ENCODE measurements around the gene DTNB. TPM values are rescaled to one million over a fixed set of nuclear protein-coding genes. Genes with fewer than 3 reads are reported as not detected.

Gene DTNB
- polyA plus RNA-seq, 1 donor from 2014 or later: 22.5 TPM

DNA sequence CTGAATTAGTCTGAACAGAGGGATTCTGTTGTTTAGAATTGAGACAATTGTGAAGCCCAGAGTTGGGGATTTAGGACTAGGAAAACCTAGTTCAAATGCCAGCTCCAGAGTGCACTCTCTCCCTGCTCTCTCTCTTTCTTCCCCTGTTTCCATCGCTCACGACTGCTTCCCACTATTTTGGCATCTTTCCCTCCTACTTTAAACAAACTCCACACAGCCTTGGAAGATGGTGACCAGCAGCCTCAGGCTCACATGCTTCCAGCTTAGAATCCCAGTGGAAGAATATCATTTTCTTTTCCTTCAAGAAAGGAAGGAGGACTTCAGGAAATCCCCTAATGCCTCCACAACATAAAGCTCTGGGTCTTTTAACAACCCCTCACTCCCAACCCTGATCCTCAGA is 325.5 kb downstream of the DTNB start:
- H3K4me3 ChIP-seq (ENCODE audit: low read length): no peak overlapping the region
- no peak overlapping the region for H3K27ac ChIP-seq (ENCODE audit: low read length)
- H3K4me2 ChIP-seq (ENCODE audit: low read length): no peak overlapping the region
- H3K27me3 ChIP-seq (ENCODE audit: insufficient read depth, low read depth, low read length): no peaks in the 10 kb centered on the region
- H2AFZ ChIP-seq (ENCODE audit: low read depth, low read length): no peak overlapping the region
- H3K79me2 ChIP-seq (replicated peaks; ENCODE audit: insufficient read depth, low read length): no peaks in the 10 kb centered on the region
- TF ChIP-seq POLR2AphosphoS5 (IDR thresholded peaks at IDR 0.05): no peak
- no peak for TF ChIP-seq RAD21 (conservative IDR thresholded peaks at IDR 0.05)
- TF ChIP-seq EP300 (conservative IDR thresholded peaks at IDR 0.05; ENCODE audit: poor library complexity, severe bottlenecking): no peak
- TF ChIP-seq TAF1 (IDR thresholded peaks at IDR 0.05; ENCODE audit: low read depth): no peak
- no peak for TF ChIP-seq SMC3 (conservative IDR thresholded peaks at IDR 0.05; ENCODE audit: poor library complexity)
- TF ChIP-seq, protein P1, sequence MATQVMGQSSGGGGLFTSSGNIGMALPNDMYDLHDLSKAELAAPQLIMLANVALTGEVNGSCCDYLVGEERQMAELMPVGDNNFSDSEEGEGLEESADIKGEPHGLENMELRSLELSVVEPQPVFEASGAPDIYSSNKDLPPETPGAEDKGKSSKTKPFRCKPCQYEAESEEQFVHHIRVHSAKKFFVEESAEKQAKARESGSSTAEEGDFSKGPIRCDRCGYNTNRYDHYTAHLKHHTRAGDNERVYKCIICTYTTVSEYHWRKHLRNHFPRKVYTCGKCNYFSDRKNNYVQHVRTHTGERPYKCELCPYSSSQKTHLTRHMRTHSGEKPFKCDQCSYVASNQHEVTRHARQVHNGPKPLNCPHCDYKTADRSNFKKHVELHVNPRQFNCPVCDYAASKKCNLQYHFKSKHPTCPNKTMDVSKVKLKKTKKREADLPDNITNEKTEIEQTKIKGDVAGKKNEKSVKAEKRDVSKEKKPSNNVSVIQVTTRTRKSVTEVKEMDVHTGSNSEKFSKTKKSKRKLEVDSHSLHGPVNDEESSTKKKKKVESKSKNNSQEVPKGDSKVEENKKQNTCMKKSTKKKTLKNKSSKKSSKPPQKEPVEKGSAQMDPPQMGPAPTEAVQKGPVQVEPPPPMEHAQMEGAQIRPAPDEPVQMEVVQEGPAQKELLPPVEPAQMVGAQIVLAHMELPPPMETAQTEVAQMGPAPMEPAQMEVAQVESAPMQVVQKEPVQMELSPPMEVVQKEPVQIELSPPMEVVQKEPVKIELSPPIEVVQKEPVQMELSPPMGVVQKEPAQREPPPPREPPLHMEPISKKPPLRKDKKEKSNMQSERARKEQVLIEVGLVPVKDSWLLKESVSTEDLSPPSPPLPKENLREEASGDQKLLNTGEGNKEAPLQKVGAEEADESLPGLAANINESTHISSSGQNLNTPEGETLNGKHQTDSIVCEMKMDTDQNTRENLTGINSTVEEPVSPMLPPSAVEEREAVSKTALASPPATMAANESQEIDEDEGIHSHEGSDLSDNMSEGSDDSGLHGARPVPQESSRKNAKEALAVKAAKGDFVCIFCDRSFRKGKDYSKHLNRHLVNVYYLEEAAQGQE (IDR thresholded peaks at IDR 0.05; ENCODE audit: borderline replicate concordance): no peak
- no peak for TF ChIP-seq EZH2 (IDR thresholded peaks at IDR 0.05; ENCODE audit: borderline replicate concordance, insufficient read depth, low read length, poor library complexity, severe bottlenecking)
- TF ChIP-seq, protein P2, sequence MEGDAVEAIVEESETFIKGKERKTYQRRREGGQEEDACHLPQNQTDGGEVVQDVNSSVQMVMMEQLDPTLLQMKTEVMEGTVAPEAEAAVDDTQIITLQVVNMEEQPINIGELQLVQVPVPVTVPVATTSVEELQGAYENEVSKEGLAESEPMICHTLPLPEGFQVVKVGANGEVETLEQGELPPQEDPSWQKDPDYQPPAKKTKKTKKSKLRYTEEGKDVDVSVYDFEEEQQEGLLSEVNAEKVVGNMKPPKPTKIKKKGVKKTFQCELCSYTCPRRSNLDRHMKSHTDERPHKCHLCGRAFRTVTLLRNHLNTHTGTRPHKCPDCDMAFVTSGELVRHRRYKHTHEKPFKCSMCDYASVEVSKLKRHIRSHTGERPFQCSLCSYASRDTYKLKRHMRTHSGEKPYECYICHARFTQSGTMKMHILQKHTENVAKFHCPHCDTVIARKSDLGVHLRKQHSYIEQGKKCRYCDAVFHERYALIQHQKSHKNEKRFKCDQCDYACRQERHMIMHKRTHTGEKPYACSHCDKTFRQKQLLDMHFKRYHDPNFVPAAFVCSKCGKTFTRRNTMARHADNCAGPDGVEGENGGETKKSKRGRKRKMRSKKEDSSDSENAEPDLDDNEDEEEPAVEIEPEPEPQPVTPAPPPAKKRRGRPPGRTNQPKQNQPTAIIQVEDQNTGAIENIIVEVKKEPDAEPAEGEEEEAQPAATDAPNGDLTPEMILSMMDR (IDR thresholded peaks at IDR 0.05; ENCODE audit: poor library complexity, severe bottlenecking): no peak
- TF ChIP-seq MXI1 (conservative IDR thresholded peaks at IDR 0.05; ENCODE audit: poor library complexity, severe bottlenecking): no peak
- H3K36me3 ChIP-seq (ENCODE audit: insufficient read depth, low read length): no peaks in the 10 kb centered on the region
- no peaks in the 10 kb centered on the region for H4K20me1 ChIP-seq (ENCODE audit: insufficient read depth)
- no peaks in the 10 kb centered on the region for H3K9me3 ChIP-seq (ENCODE audit: low read length)
- H3K9ac ChIP-seq (ENCODE audit: low read length): no peak overlapping the region
- H3K9me2 ChIP-seq (ENCODE audit: insufficient read depth, low read length): no peaks in the 10 kb centered on the region
- no peaks in the 10 kb centered on the region for H3F3A ChIP-seq (ENCODE audit: insufficient read depth, low read length, poor library complexity, severe bottlenecking)

DNA sequence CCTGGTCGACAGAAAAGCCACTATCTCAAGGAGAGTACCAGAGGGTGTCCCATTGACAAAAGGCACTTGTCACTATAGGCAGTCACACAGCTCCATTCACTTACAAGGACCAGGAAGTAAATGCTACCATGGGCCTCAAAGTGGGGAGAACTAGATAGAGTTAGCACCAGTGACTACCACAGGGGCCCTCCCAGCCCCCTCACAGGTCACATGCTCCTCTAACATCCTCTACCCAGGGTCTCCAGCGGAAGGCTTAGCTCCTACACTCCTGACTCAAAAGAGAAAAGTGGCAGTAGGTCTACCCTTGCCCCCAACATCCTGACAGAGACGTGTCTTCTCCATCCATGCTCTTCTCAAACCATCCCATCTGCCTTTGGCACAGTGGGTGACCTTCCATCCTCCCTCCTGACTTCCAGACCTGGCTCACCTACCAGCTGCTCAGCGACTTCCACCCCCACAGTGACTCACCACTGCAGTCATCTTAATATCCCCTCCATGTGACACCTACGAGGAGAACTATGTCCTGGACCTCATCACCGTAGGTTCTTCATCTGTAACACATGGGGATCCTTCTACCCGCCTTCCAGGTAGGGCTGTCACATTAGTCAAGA is 326.1 kb downstream of the DTNB start:
- Histone ChIP-seq H3K9me2 (ENCODE audit: insufficient read depth, low read length) (no peaks in the 10 kb centered on the region), H3F3A (ENCODE audit: insufficient read depth, low read length, poor library complexity, severe bottlenecking) (no peaks in the 10 kb centered on the region), H4K20me1 (ENCODE audit: insufficient read depth) (no peaks in the 10 kb centered on the region), H2AFZ (ENCODE audit: low read depth, low read length) (no peak overlapping the region), H3K4me2 (ENCODE audit: low read length) (no peak overlapping the region), H3K36me3 (ENCODE audit: insufficient read depth, low read length) (no peaks in the 10 kb centered on the region), H3K27me3 (ENCODE audit: insufficient read depth, low read depth, low read length) (no peaks in the 10 kb centered on the region), H3K9ac (ENCODE audit: low read length) (no peak overlapping the region), H3K4me3 (ENCODE audit: low read length) (no peak overlapping the region), H3K27ac (ENCODE audit: low read length) (no peak overlapping the region), H3K79me2 (replicated peaks; ENCODE audit: insufficient read depth, low read length) (no peaks in the 10 kb centered on the region), H3K9me3 (ENCODE audit: low read length) (no peaks in the 10 kb centered on the region)
- TF ChIP-seq RAD21 (conservative IDR thresholded peaks at IDR 0.05) (no peak), POLR2AphosphoS5 (IDR thresholded peaks at IDR 0.05) (no peak), TAF1 (IDR thresholded peaks at IDR 0.05; ENCODE audit: low read depth) (no peak), MXI1 (conservative IDR thresholded peaks at IDR 0.05; ENCODE audit: poor library complexity, severe bottlenecking) (no peak), SMC3 (conservative IDR thresholded peaks at IDR 0.05; ENCODE audit: poor library complexity) (no peak), EP300 (conservative IDR thresholded peaks at IDR 0.05; ENCODE audit: poor library complexity, severe bottlenecking) (no peak), EZH2 (IDR thresholded peaks at IDR 0.05; ENCODE audit: borderline replicate concordance, insufficient read depth, low read length, poor library complexity, severe bottlenecking) (no peak)
- TF ChIP-seq, protein P1 (IDR thresholded peaks at IDR 0.05; ENCODE audit: borderline replicate concordance): no peak
- TF ChIP-seq, protein P2 (IDR thresholded peaks at IDR 0.05; ENCODE audit: poor library complexity, severe bottlenecking): no peak
